ENCODE results near the gene SLC19A3.
A peak's percentile ranks its signal among the peaks of the same experiment; 100 is the strongest.
"Not testable (repeated sequence)": the region's sequence is repeated elsewhere in the genome, so short reads cannot be mapped to it uniquely, and the experiment has no call there.

The SLC19A3 gene

DNA sequence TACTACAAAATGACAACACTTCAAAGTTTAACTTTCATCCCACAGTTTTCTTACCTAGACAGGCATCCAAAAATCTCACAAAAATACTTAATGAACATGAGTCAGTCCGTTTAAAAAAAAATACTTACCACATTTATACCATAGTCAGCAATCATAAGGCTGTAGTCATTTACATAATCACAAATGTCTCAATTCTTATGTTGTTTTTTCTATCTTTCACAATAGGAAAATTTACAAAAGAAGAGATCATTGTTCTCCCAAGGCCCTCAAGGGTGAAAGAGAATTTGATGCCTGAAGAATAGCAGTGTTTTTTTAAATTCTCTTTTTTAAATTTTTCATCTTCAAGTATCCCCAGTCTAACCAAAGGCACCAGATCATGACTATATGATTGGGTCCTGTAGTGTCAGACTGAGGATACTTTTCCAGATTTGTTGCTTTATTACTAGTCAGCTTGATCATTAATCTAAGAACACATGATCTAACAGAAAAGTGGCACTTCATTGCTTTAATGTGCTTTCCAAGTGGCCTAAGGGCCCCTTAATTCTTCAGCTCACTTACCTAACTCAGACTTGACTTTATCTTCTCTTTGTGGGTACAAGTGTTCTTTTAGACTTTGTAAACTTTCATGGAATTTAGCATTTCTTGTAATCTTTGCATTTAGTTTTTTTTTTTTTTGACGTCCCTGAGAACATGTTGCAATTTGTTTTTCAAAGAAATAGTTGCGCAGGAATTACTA lies 46.5 kb downstream of the SLC19A3 start:
- no peaks in the 10 kb centered on the region for H3K9me3 ChIP-seq (ENCODE audit: control insufficient read depth in 5 of 5, low read length in 5 of 5)
- no peak overlapping the region for H3K4me3 ChIP-seq (ENCODE audit: low read depth in 1 of 5, low read length in 5 of 5)
- H3K36me3 ChIP-seq (ENCODE audit: control insufficient read depth in 5 of 5, insufficient read depth in 5 of 5, low read length in 5 of 5): no peaks in the 10 kb centered on the region
- peaks cover 0 to 30% (median 13%) of the 10 kb centered on the region in 5 donors for H3K4me1 ChIP-seq (ENCODE audit: control insufficient read depth in 5 of 5, insufficient read depth in 5 of 5, low read length in 5 of 5)
- no peaks in the 10 kb centered on the region for H3K27me3 ChIP-seq (ENCODE audit: control insufficient read depth in 5 of 5, insufficient read depth in 4 of 5, low read length in 5 of 5)
- peak overlapping the region in 3 of 5 donors; percentile 39 to 76 (median 41) for H3K9ac ChIP-seq (ENCODE audit: low read length in 5 of 5)
- peak overlapping the region; percentile 87 for H3K27ac ChIP-seq (ENCODE audit: low read depth, low read length)

DNA sequence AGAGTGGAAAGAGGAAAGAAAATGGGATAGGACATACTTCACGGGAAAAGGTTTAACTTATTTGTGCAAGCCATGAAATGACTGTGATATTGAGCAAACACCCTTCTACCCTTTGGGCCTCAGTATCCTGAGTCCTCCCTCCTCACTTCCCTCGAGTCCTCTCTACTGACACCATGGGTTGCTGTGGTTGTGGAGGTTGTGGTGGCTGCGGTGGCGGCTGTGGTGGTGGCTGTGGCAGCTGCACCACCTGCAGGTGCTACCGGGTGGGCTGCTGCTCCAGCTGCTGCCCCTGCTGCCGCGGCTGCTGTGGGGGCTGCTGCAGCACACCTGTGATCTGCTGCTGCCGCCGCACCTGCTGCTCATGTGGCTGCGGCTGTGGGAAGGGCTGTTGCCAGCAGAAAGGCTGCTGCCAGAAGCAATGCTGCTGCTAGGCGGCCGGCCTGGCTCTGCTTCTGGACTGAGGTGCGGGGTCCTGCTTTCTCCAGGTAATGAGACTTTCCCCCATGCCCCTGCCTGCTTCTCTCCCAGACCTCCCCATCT lies 51.1 kb downstream of the SLC19A3 start, which contains the start of gene SCYGR5:
TSS of gene SCYGR5 (plus strand) at position 174 of the 540 bp plus-strand sequence. CDS start at position 174, 0 bp downstream.
- not testable (repeated sequence) for H3K9ac ChIP-seq (ENCODE audit: low read length in 5 of 5); H3K9me3 ChIP-seq (ENCODE audit: control insufficient read depth in 5 of 5, low read length in 5 of 5)

GRCh38 chr2:227665189-227665940 lies 52.5 kb downstream of the SLC19A3 start:
- no peaks in the 10 kb centered on the region for H3K9me3 ChIP-seq (ENCODE audit: control insufficient read depth in 5 of 5, low read length in 5 of 5)
- H3K27ac ChIP-seq (ENCODE audit: low read depth, low read length): no peak overlapping the region
- no peaks in the 10 kb centered on the region for H3K27me3 ChIP-seq (ENCODE audit: control insufficient read depth in 5 of 5, insufficient read depth in 4 of 5, low read length in 5 of 5)
- H3K4me3 ChIP-seq (ENCODE audit: low read depth in 1 of 5, low read length in 5 of 5): no peak overlapping the region
- no peaks in the 10 kb centered on the region for H3K36me3 ChIP-seq (ENCODE audit: control insufficient read depth in 5 of 5, insufficient read depth in 5 of 5, low read length in 5 of 5)
- H3K9ac ChIP-seq (ENCODE audit: low read length in 5 of 5): no peak overlapping the region
- peaks cover 0 to 3% (median 0%) of the 10 kb centered on the region in 5 donors for H3K4me1 ChIP-seq (ENCODE audit: control insufficient read depth in 5 of 5, insufficient read depth in 5 of 5, low read length in 5 of 5)

More for the DNA sequence above, 51.1 kb downstream of the SLC19A3 start, which contains the start of gene SCYGR5:
- H3K27ac ChIP-seq (ENCODE audit: low read depth, low read length); H3K27me3 ChIP-seq (ENCODE audit: control insufficient read depth in 5 of 5, insufficient read depth in 4 of 5, low read length in 5 of 5); H3K36me3 ChIP-seq (ENCODE audit: control insufficient read depth in 5 of 5, insufficient read depth in 5 of 5, low read length in 5 of 5); H3K4me3 ChIP-seq (ENCODE audit: low read depth in 1 of 5, low read length in 5 of 5): not testable (repeated sequence)
- peaks cover 0 to 10% (median 0%) of the 10 kb centered on the region in 5 donors for H3K4me1 ChIP-seq (ENCODE audit: control insufficient read depth in 5 of 5, insufficient read depth in 5 of 5, low read length in 5 of 5)

- H3K36me3 ChIP-seq (ENCODE audit: control insufficient read depth in 5 of 5, insufficient read depth in 5 of 5, low read length in 5 of 5): no peaks in the 10 kb centered on the region
- H3K27ac ChIP-seq (ENCODE audit: low read depth, low read length): no peak overlapping the region
- no peak overlapping the region for H3K9ac ChIP-seq (ENCODE audit: low read length in 5 of 5)
- H3K4me1 ChIP-seq (ENCODE audit: control insufficient read depth in 5 of 5, insufficient read depth in 5 of 5, low read length in 5 of 5): peaks cover 0 to 4% (median 3%) of the 10 kb centered on the region in 5 donors
- H3K27me3 ChIP-seq (ENCODE audit: control insufficient read depth in 5 of 5, insufficient read depth in 4 of 5, low read length in 5 of 5): no peaks in the 10 kb centered on the region
- no peak overlapping the region for H3K4me3 ChIP-seq (ENCODE audit: low read depth in 1 of 5, low read length in 5 of 5)
- no peaks in the 10 kb centered on the region for H3K9me3 ChIP-seq (ENCODE audit: control insufficient read depth in 5 of 5, low read length in 5 of 5)
These were observed 56.0 kb downstream of the SLC19A3 start for GRCh38 chr2:227661827-227662226.

DNA sequence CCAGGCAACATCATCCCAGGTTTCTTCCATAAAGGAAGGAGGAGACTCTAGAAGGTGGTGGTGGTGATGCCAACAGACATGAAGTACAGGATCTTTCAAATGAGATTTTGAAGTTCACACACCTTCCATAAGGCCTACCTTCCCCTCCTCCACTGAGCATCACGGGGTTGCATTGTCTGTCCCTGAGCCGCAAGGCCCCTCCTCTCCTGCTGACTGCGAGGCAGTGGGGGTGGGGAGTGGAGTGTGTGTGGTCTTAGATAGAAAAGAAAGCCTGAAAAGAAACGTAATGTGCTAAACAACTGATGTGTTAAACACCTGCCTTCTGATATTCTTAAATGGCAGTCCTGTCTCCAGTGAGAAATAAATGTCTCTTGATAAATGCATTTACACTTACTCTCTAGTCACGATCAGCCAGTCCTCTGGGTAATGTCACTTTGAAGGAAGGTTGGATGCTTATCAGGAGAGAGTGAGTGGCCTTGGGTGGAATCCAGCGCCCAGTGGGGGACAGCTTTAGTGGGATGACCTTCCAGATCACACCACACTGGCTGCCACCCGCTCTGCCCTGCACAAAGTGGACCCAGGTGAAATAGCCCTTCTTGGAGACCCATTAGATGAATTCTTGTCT lies 56.7 kb downstream of the SLC19A3 start:
- H3K9me3 ChIP-seq (ENCODE audit: control insufficient read depth in 5 of 5, low read length in 5 of 5): no peaks in the 10 kb centered on the region
- peaks cover 0 to 4% (median 3%) of the 10 kb centered on the region in 5 donors for H3K4me1 ChIP-seq (ENCODE audit: control insufficient read depth in 5 of 5, insufficient read depth in 5 of 5, low read length in 5 of 5)
- H3K4me3 ChIP-seq (ENCODE audit: low read depth in 1 of 5, low read length in 5 of 5): no peak overlapping the region
- H3K36me3 ChIP-seq (ENCODE audit: control insufficient read depth in 5 of 5, insufficient read depth in 5 of 5, low read length in 5 of 5): no peaks in the 10 kb centered on the region
- no peak overlapping the region for H3K27ac ChIP-seq (ENCODE audit: low read depth, low read length)
- H3K9ac ChIP-seq (ENCODE audit: low read length in 5 of 5): no peak overlapping the region
- no peaks in the 10 kb centered on the region for H3K27me3 ChIP-seq (ENCODE audit: control insufficient read depth in 5 of 5, insufficient read depth in 4 of 5, low read length in 5 of 5)

DNA sequence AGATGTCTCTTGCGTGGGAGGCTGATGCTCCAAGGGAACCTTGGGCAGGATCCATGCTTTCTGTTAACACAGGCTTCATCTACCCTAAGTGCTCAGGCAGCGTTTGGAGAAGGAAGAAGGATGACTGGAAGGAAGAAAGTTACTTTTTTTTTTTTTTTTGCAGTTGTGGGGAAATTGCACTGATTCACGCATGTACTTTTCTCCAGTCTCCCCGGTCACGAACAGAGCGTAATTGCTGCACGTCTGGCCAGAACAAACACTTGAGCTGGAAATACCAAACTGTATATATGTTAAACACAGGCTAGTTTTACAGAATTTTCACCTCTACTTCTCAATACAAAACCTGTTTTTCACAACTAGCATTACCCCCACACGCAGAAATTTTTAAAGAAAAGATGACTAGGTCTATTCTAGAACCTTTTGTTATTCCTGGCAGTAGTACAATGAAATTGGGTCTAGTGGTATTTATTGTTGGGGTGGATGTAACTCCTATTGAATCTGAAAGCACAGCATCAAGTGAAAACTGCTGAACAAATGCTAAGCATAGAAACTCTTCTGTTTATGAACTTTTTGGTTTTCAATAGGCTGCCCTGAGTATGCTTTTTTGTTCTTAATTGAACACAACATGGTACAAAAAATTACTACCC lies 60.5 kb downstream of the SLC19A3 start:
- H3K4me3 ChIP-seq (ENCODE audit: low read depth in 1 of 5, low read length in 5 of 5): no peak overlapping the region
- H3K27me3 ChIP-seq (ENCODE audit: control insufficient read depth in 5 of 5, insufficient read depth in 4 of 5, low read length in 5 of 5): no peaks in the 10 kb centered on the region
- H3K9ac ChIP-seq (ENCODE audit: low read length in 5 of 5): peak overlapping the region in 3 of 5 donors; percentile 13 to 73 (median 26)
- peak overlapping the region; percentile 86 for H3K27ac ChIP-seq (ENCODE audit: low read depth, low read length)
- no peaks in the 10 kb centered on the region for H3K9me3 ChIP-seq (ENCODE audit: control insufficient read depth in 5 of 5, low read length in 5 of 5)
- no peaks in the 10 kb centered on the region for H3K36me3 ChIP-seq (ENCODE audit: control insufficient read depth in 5 of 5, insufficient read depth in 5 of 5, low read length in 5 of 5)
- H3K4me1 ChIP-seq (ENCODE audit: control insufficient read depth in 5 of 5, insufficient read depth in 5 of 5, low read length in 5 of 5): peaks cover 4 to 29% (median 17%) of the 10 kb centered on the region in 5 donors

DNA sequence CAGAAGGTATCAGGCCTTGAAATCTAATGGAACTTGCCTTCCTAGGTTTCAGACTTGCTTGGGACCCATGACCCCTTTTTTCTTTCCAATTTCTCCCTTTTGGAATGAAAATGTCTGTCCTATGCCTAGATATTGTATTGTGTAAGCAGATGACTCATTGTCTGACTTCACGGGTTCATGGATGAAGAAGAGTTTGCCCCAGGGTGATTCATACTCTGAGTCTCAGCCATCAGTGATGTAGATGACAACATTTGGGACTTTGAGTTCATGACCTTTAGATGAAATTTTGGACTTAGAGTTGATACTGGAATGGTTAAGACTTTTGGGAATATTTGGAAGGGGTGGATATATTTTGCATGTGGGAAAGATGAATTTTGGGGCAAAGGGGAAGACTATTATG lies 62.4 kb downstream of the SLC19A3 start:
- H3K36me3 ChIP-seq (ENCODE audit: control insufficient read depth in 5 of 5, insufficient read depth in 5 of 5, low read length in 5 of 5): no peaks in the 10 kb centered on the region
- no peaks in the 10 kb centered on the region for H3K27me3 ChIP-seq (ENCODE audit: control insufficient read depth in 5 of 5, insufficient read depth in 4 of 5, low read length in 5 of 5)
- H3K9ac ChIP-seq (ENCODE audit: low read length in 5 of 5): peak overlapping the region in 2 of 5 donors; percentile 41 to 78
- no peaks in the 10 kb centered on the region for H3K9me3 ChIP-seq (ENCODE audit: control insufficient read depth in 5 of 5, low read length in 5 of 5)
- peaks cover 4 to 29% (median 17%) of the 10 kb centered on the region in 5 donors for H3K4me1 ChIP-seq (ENCODE audit: control insufficient read depth in 5 of 5, insufficient read depth in 5 of 5, low read length in 5 of 5)
- peak overlapping the region; percentile 96 for H3K27ac ChIP-seq (ENCODE audit: low read depth, low read length)
- no peak overlapping the region for H3K4me3 ChIP-seq (ENCODE audit: low read depth in 1 of 5, low read length in 5 of 5)

DNA sequence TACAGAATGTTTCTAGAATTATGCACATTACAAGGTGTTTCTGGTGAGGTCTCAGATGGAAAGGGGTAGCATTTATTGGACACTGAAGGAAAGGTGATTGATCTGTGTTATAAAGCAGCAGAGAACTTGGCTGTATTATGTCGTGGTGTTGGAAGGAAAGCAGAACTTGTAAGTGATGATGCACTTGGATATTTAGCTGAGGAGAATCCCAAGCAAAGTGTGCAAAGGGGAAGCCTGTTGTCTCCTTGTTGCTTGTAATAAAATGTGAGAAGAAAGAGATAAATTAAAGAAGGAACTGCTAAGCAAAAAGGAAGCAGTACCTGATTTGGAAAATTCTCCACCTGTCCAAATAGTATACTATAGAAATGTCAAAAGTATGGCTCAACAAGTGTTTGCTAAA lies 63.4 kb downstream of the SLC19A3 start:
- H3K27ac ChIP-seq (ENCODE audit: low read depth, low read length): peak overlapping the region; percentile 96
- no peak overlapping the region for H3K4me3 ChIP-seq (ENCODE audit: low read depth in 1 of 5, low read length in 5 of 5)

DNA sequence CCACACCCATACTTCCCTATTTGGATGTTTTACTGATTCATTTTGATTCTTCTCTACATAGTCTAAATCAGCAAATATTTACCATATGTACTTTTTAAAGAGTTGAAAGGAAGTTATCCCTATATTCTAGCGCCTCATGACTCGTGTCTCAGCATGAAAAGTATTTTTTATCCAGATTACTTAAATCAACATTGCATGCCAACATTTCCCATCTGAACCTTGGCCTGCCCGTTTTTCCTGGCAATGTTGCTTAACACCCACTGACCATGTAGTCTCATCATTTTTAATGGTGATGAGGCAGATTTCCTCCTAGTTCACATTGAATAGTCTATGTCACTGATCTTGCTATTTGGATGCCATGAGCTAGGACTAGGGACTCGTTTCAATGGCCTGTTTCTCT lies 64.4 kb downstream of the SLC19A3 start:
- Histone ChIP-seq H3K4me3 (ENCODE audit: low read depth in 1 of 5, low read length in 5 of 5) (no peak overlapping the region), H3K4me1 (ENCODE audit: control insufficient read depth in 5 of 5, insufficient read depth in 5 of 5, low read length in 5 of 5) (peaks cover 4 to 29% (median 17%) of the 10 kb centered on the region in 5 donors), H3K27me3 (ENCODE audit: control insufficient read depth in 5 of 5, insufficient read depth in 4 of 5, low read length in 5 of 5) (no peaks in the 10 kb centered on the region), H3K36me3 (ENCODE audit: control insufficient read depth in 5 of 5, insufficient read depth in 5 of 5, low read length in 5 of 5) (no peaks in the 10 kb centered on the region), H3K9me3 (ENCODE audit: control insufficient read depth in 5 of 5, low read length in 5 of 5) (no peaks in the 10 kb centered on the region), H3K9ac (ENCODE audit: low read length in 5 of 5) (peak overlapping the region in 2 of 5 donors; percentile 35 to 65), H3K27ac (ENCODE audit: low read depth, low read length) (peak overlapping the region; percentile 96)

More for the DNA sequence above, 63.4 kb downstream of the SLC19A3 start:
- H3K36me3 ChIP-seq (ENCODE audit: control insufficient read depth in 5 of 5, insufficient read depth in 5 of 5, low read length in 5 of 5): no peaks in the 10 kb centered on the region
- no peaks in the 10 kb centered on the region for H3K27me3 ChIP-seq (ENCODE audit: control insufficient read depth in 5 of 5, insufficient read depth in 4 of 5, low read length in 5 of 5)
- H3K9me3 ChIP-seq (ENCODE audit: control insufficient read depth in 5 of 5, low read length in 5 of 5): no peaks in the 10 kb centered on the region
- peak overlapping the region in 2 of 5 donors; percentile 41 to 78 for H3K9ac ChIP-seq (ENCODE audit: low read length in 5 of 5)
- H3K4me1 ChIP-seq (ENCODE audit: control insufficient read depth in 5 of 5, insufficient read depth in 5 of 5, low read length in 5 of 5): peaks cover 4 to 29% (median 17%) of the 10 kb centered on the region in 5 donors
